Type B pancreatic cell (in vitro differentiated cells): ENCODE results near the gene C10orf143. TPM values are rescaled to one million over a fixed set of nuclear protein-coding genes. Genes with fewer than 3 reads are reported as not detected.

ENCODE experiments used
- DNase-seq: peaks from one replicate; pipeline ENCODE4 v3.0.0; 2021; ENCODE audit warnings: mixed read lengths; ENCODE audit not compliant: unreplicated experiment; ENCODE audit errors: extremely low spot score
- H3K27ac Mint-ChIP-seq: 2 replicates; pipeline ENCODE4 v1.8.0; 2021; ENCODE audit warnings: mild to moderate bottlenecking, mixed read lengths
- H3K27me3 Mint-ChIP-seq: 2 replicates; pipeline ENCODE4 v1.8.0; 2021; ENCODE audit warnings: mixed read lengths
- H3K36me3 Mint-ChIP-seq: 2 replicates; pipeline ENCODE4 v1.8.0; 2021; ENCODE audit warnings: mixed read lengths
- H3K4me1 Mint-ChIP-seq: one replicate; pipeline ENCODE4 v1.8.0; 2021; ENCODE audit warnings: mixed read lengths; ENCODE audit not compliant: unreplicated experiment
- H3K4me3 Mint-ChIP-seq: 2 replicates; pipeline ENCODE4 v1.8.0; 2021; ENCODE audit warnings: mild to moderate bottlenecking, mixed read lengths
- H3K9me3 Mint-ChIP-seq: 2 replicates; pipeline ENCODE4 v1.8.0; 2021; ENCODE audit warnings: mixed read lengths
- CTCF ChIP-seq: fragments of 200-600 bp; sonication (generic); conservative IDR thresholded peaks from 2 replicates; pipeline ENCODE4 v1.5.0; 2021; ENCODE audit warnings: antibody characterized with exemption, mild to moderate bottlenecking
- total RNA-seq: library from RNA; stranded (reverse); gene quantifications from 2 replicates; pipeline ENCODE4 v1.2.1, GENCODE V29; 2021; ENCODE audit warnings: low replicate concordance

C10orf143 gene
- total RNA-seq, 1 donor from 2014 or later: 3.0 TPM

- Mint-ChIP-seq H3K4me1 (no peaks in the 10 kb centered on the region), H3K4me3 (no peak overlapping the region), H3K27me3 (no peaks in the 10 kb centered on the region), H3K36me3 (no peaks in the 10 kb centered on the region), H3K27ac (no peak overlapping the region), H3K9me3 (peaks cover 6% of the 10 kb centered on the region)
- TF ChIP-seq CTCF: no peak
- DNase-seq: no peak
Observed at GRCh38 chr10:130079614-130080460, 30.8 kb downstream of the C10orf143 start.

GRCh38 chr10:130078120-130078519 is 32.5 kb downstream of the C10orf143 start:
- no peak overlapping the region for H3K4me3 Mint-ChIP-seq
- no peak for DNase-seq
- no peak overlapping the region for H3K27ac Mint-ChIP-seq
- no peak for TF ChIP-seq CTCF
- no peaks in the 10 kb centered on the region for H3K9me3 Mint-ChIP-seq
- no peaks in the 10 kb centered on the region for H3K4me1 Mint-ChIP-seq
- no peaks in the 10 kb centered on the region for H3K36me3 Mint-ChIP-seq
- no peaks in the 10 kb centered on the region for H3K27me3 Mint-ChIP-seq

- H3K36me3 Mint-ChIP-seq: no peaks in the 10 kb centered on the region
- H3K4me3 Mint-ChIP-seq: no peak overlapping the region
- peaks cover 6% of the 10 kb centered on the region for H3K9me3 Mint-ChIP-seq
- no peaks in the 10 kb centered on the region for H3K4me1 Mint-ChIP-seq
- no peak overlapping the region for H3K27ac Mint-ChIP-seq
- DNase-seq: no peak
- TF ChIP-seq CTCF: no peak
- H3K27me3 Mint-ChIP-seq: no peaks in the 10 kb centered on the region
Observed at GRCh38 chr10:130076681-130077080, 33.9 kb downstream of the C10orf143 start.

GRCh38 chr10:130074639-130075038 is 36.0 kb downstream of the C10orf143 start:
- no peaks in the 10 kb centered on the region for H3K4me1 Mint-ChIP-seq
- TF ChIP-seq CTCF: no peak
- H3K9me3 Mint-ChIP-seq: peaks cover 6% of the 10 kb centered on the region
- H3K4me3 Mint-ChIP-seq: no peak overlapping the region
- H3K27ac Mint-ChIP-seq: no peak overlapping the region
- no peaks in the 10 kb centered on the region for H3K27me3 Mint-ChIP-seq
- DNase-seq: no peak
- no peaks in the 10 kb centered on the region for H3K36me3 Mint-ChIP-seq

DNA sequence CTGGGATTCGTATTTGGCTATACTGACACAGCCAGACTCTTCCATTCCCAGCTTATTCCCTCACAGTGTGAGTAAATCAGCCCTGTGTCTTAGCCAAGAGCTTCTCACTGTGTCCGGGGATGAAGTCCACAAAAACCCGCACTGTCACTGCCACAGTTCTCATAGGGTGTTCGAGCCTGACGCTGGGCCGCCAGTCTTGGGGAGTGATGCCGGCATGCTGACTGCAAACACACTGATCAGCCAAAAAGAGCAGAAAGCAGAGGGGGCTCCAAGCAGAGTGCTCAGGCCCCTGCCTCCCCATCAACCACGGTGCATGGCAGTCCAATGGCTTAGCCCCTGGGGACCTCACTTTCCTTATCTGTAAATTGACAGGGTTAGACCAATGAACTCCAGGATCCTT is 36.7 kb downstream of the C10orf143 start:
- Mint-ChIP-seq H3K27me3 (peaks cover 7% of the 10 kb centered on the region), H3K36me3 (no peaks in the 10 kb centered on the region), H3K9me3 (peaks cover 6% of the 10 kb centered on the region), H3K4me1 (no peaks in the 10 kb centered on the region), H3K4me3 (no peak overlapping the region), H3K27ac (no peak overlapping the region)
- no peak for TF ChIP-seq CTCF
- DNase-seq: no peak
